H9 (cell line): ENCODE results near the gene ZNF569. TPM values are rescaled to one million over a fixed set of nuclear protein-coding genes. Genes with fewer than 3 reads are reported as not detected.

Experiments
- DNase-seq: peaks from one replicate; pipeline ENCODE4 v3.0.0-alpha.2; 2017
- H2AFZ ChIP-seq: one replicate; pipeline ENCODE4 v1.6.1; 2013; ENCODE audit warnings: mild to moderate bottlenecking, low read length, control low read depth, moderate library complexity
- H2AK5ac ChIP-seq: 2 replicates; pipeline ENCODE4 v1.6.1; 2013; ENCODE audit warnings: low read length, control low read depth, mixed read lengths; ENCODE audit not compliant: insufficient read length
- H2BK120ac ChIP-seq: one replicate; pipeline ENCODE4 v1.6.1; 2013; ENCODE audit warnings: low read depth, mild to moderate bottlenecking, low read length, control low read depth, inconsistent platforms; ENCODE audit not compliant: poor library complexity, severe bottlenecking
- H2BK12ac ChIP-seq: 2 replicates; pipeline ENCODE4 v1.6.1; 2013; ENCODE audit warnings: low read length, control low read depth, mixed read lengths, low read depth; ENCODE audit not compliant: insufficient read length
- H2BK15ac ChIP-seq: 2 replicates; pipeline ENCODE4 v1.6.1; 2013; ENCODE audit warnings: low read depth, low read length, control low read depth
- H2BK20ac ChIP-seq: one replicate; pipeline ENCODE4 v1.6.1; 2013; ENCODE audit warnings: low read depth, mild to moderate bottlenecking, low read length, control low read depth, inconsistent platforms; ENCODE audit not compliant: poor library complexity, severe bottlenecking
- H2BK5ac ChIP-seq: 2 replicates; pipeline ENCODE4 v1.6.1; 2013; ENCODE audit warnings: low read length, control low read depth, mixed read lengths; ENCODE audit not compliant: insufficient read length
- H3K14ac ChIP-seq: 2 replicates; pipeline ENCODE4 v1.6.1; 2013; ENCODE audit warnings: low read length, control low read depth; ENCODE audit not compliant: insufficient read depth
- H3K18ac ChIP-seq: 2 replicates; pipeline ENCODE4 v1.6.1; 2013; ENCODE audit warnings: low read depth, mild to moderate bottlenecking, mixed read lengths, low read length, control low read depth; ENCODE audit not compliant: insufficient read length
- H3K23ac ChIP-seq: 2 replicates; pipeline ENCODE4 v1.6.1; 2013; ENCODE audit warnings: low read length, control low read depth, mixed read lengths, low read depth; ENCODE audit not compliant: insufficient read length
- H3K23me2 ChIP-seq: 2 replicates; pipeline ENCODE4 v1.6.1; 2013; ENCODE audit warnings: low read depth, mild to moderate bottlenecking, mixed read lengths, low read length, control low read depth; ENCODE audit not compliant: insufficient read length, poor library complexity, severe bottlenecking
- H3K27ac ChIP-seq: 2 replicates; pipeline ENCODE4 v1.5.1; 2013; ENCODE audit warnings: low read length, control low read depth, mixed read lengths, low read depth; ENCODE audit not compliant: insufficient read length
- H3K27me3 ChIP-seq: 2 replicates; pipeline ENCODE4 v1.6.1; 2013; ENCODE audit warnings: low read length, control low read depth, inconsistent platforms; ENCODE audit not compliant: insufficient read depth
- H3K4ac ChIP-seq: 2 replicates; pipeline ENCODE4 v1.6.1; 2013; ENCODE audit warnings: low read depth, mild to moderate bottlenecking, control low read depth, inconsistent platforms, low read length, moderate library complexity
- H3K4me1 ChIP-seq: 2 replicates; pipeline ENCODE4 v1.6.1; 2013; ENCODE audit warnings: low read length, control low read depth, inconsistent platforms; ENCODE audit not compliant: insufficient read depth
- H3K4me2 ChIP-seq: 2 replicates; pipeline ENCODE4 v1.6.1; 2013; ENCODE audit warnings: low read length, control low read depth, mixed read lengths; ENCODE audit not compliant: insufficient read length, insufficient read depth
- H3K56ac ChIP-seq: 2 replicates; pipeline ENCODE4 v1.6.1; 2013; ENCODE audit warnings: low read depth, mild to moderate bottlenecking, mixed read lengths, low read length, control low read depth; ENCODE audit not compliant: insufficient read length
- H3K79me1 ChIP-seq: 2 replicates; pipeline ENCODE4 v1.6.1; 2013; ENCODE audit warnings: low read depth, mild to moderate bottlenecking, moderate library complexity, low read length, control low read depth, inconsistent platforms; ENCODE audit not compliant: insufficient read depth, poor library complexity, severe bottlenecking
- H3K79me2 ChIP-seq: 2 replicates; pipeline ENCODE4 v1.6.1; 2013; ENCODE audit warnings: low read length, control low read depth, inconsistent platforms; ENCODE audit not compliant: insufficient read depth
- H3K9ac ChIP-seq: 2 replicates; pipeline ENCODE4 v1.6.1; 2013; ENCODE audit warnings: low read length, control low read depth, mixed read lengths; ENCODE audit not compliant: insufficient read length; ENCODE audit errors: extremely low read depth
- H3K9me3 ChIP-seq: one replicate; pipeline ENCODE4 v1.6.1; 2013; ENCODE audit warnings: low read depth, low read length, inconsistent platforms; ENCODE audit not compliant: control insufficient read depth
- H3T11ph ChIP-seq: one replicate; pipeline ENCODE4 v1.6.1; 2013; ENCODE audit warnings: mild to moderate bottlenecking, low read length, control low read depth, inconsistent platforms
- H4K20me1 ChIP-seq: one replicate; pipeline ENCODE4 v1.6.1; 2013; ENCODE audit not compliant: control insufficient read depth, insufficient read length, insufficient read depth
- H4K5ac ChIP-seq: 2 replicates; pipeline ENCODE4 v1.6.1; 2013; ENCODE audit warnings: low read depth, mild to moderate bottlenecking, mixed read lengths, low read length, control low read depth; ENCODE audit not compliant: insufficient read length
- H4K8ac ChIP-seq: replicated peaks from 2 replicates; pipeline ENCODE4 v1.6.1; 2013; ENCODE audit warnings: low read length, control low read depth, mixed read lengths, low read depth; ENCODE audit not compliant: insufficient read length
- H4K91ac ChIP-seq: 2 replicates; pipeline ENCODE4 v1.6.1; 2013; ENCODE audit warnings: low read depth, mild to moderate bottlenecking, moderate library complexity, mixed read lengths, low read length, control low read depth; ENCODE audit not compliant: insufficient read length
- H3K27ac Mint-ChIP-seq, 3 experiments: 2 replicates in 2 of 3; 3 replicates in 1 of 3; pipeline ENCODE4 v1.8.0; 2020 to 2021; ENCODE audit warnings: mixed read lengths in 3 of 3, mild to moderate bottlenecking in 1 of 3, moderate library complexity in 1 of 3
- H3K27me3 Mint-ChIP-seq: 2 replicates; pipeline ENCODE4 v1.8.0; 2021; ENCODE audit warnings: low read depth, mild to moderate bottlenecking, moderate library complexity, mixed read lengths
- H3K36me3 Mint-ChIP-seq, 3 experiments: 2 replicates in 2 of 3; 3 replicates in 1 of 3; pipeline ENCODE4 v1.8.0; 2020 to 2021; ENCODE audit warnings: low read depth in 3 of 3, mixed read lengths in 3 of 3; ENCODE audit not compliant: insufficient read depth in 1 of 3
- H3K4me1 Mint-ChIP-seq, 2 experiments: 2 replicates each; pipeline ENCODE4 v1.8.0; 2020; ENCODE audit warnings: mixed read lengths in 2 of 2
- H3K4me3 Mint-ChIP-seq, 2 experiments: 2 replicates in 1 of 2; 3 replicates in 1 of 2; pipeline ENCODE4 v1.8.0; 2020 to 2021; ENCODE audit warnings: mild to moderate bottlenecking in 2 of 2, mixed read lengths in 2 of 2, moderate library complexity in 1 of 2
- H3K9me3 Mint-ChIP-seq, 2 experiments: 2 replicates in 1 of 2; 3 replicates in 1 of 2; pipeline ENCODE4 v1.8.0; 2020; ENCODE audit warnings: mild to moderate bottlenecking in 2 of 2, mixed read lengths in 2 of 2, moderate library complexity in 1 of 2
- CTCF ChIP-seq: fragments of 200-600 bp; sonication (generic); conservative IDR thresholded peaks from 3 replicates; pipeline ENCODE4 v1.8.0; 2021; ENCODE audit warnings: antibody characterized with exemption, mild to moderate bottlenecking
- WGBS: extraction: QIAGEN DNeasy Blood & Tissue Kit; methylation state at CpG from one replicate; pipeline ENCODE4 v1.1.7; 2013; ENCODE audit warnings: missing lambda C conversion rate, low lambda C conversion rate, mixed read lengths; ENCODE audit not compliant: insufficient read length; ENCODE audit errors: extremely low coverage; 5-methylcytosine and 5-hydroxymethylcytosine counted together
- total RNA-seq: library from RNA; stranded (reverse); gene quantifications from 2 replicates; pipeline ENCODE4 v1.2.1, GENCODE V29; 2021

Gene ZNF569
- total RNA-seq, 1 experiment from 2014 or later = 14.2 TPM

DNA sequence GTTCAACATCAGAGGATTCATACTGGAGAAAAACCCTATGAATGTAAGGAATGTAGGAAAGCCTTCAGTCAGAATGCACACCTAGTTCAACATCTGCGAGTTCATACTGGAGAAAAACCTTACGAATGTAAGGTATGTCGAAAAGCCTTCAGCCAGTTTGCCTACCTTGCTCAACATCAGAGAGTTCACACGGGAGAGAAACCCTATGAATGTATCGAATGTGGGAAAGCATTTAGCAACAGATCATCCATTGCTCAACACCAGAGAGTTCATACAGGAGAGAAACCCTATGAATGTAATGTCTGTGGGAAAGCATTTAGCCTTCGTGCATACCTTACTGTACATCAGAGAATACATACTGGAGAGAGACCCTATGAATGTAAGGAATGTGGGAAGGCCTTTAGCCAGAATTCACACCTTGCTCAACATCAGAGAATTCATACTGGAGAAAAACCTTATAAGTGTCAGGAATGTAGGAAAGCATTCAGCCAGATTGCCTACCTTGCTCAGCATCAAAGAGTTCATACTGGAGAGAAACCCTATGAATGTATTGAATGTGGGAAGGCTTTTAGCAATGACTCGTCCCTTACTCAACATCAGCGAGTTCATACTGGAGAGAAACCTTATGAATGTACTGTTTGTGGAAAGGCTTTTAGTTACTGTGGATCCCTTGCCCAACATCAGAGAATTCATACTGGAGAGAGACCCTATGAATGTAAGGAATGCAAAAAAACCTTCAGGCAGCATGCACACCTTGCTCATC lies 17.3 kb upstream of the ZNF569 start:
- Histone ChIP-seq H3K4me1 (no peaks in the 10 kb centered on the region), H2AFZ (no peak overlapping the region), H3K9me3 (peaks cover 54% of the 10 kb centered on the region), H3K18ac (no peak overlapping the region), H2BK12ac (no peak overlapping the region), H2BK20ac (no peak overlapping the region), H4K91ac (no peak overlapping the region), H3K27ac (no peak overlapping the region), H3K79me2 (no peaks in the 10 kb centered on the region), H3T11ph (no peak overlapping the region), H4K5ac (no peak overlapping the region), H2BK120ac (no peak overlapping the region), H3K79me1 (no peaks in the 10 kb centered on the region), H3K14ac (no peak overlapping the region), H2BK15ac (no peak overlapping the region), H2AK5ac (no peak overlapping the region), H3K27me3 (no peaks in the 10 kb centered on the region), H3K4me2 (no peak overlapping the region), H3K23ac (no peak overlapping the region), H3K23me2 (no peaks in the 10 kb centered on the region), H2BK5ac (no peak overlapping the region), H3K4ac (no peak overlapping the region), H4K20me1 (no peaks in the 10 kb centered on the region), H4K8ac (no peak overlapping the region), H3K9ac (no peak overlapping the region), H3K56ac (no peak overlapping the region)
- WGBS = no CpG with 5 or more reads among the region's 8 CpGs
- peaks cover 88 to 90% of the 10 kb centered on the region in 2 experiments for H3K9me3 Mint-ChIP-seq
- DNase-seq = no peak
- H3K27ac Mint-ChIP-seq = no peak overlapping the region
- H3K4me3 Mint-ChIP-seq = no peak overlapping the region
- TF ChIP-seq CTCF = no peak
- H3K4me1 Mint-ChIP-seq = no peaks in the 10 kb centered on the region
- peaks cover 53 to 67% (median 66%) of the 10 kb centered on the region in 3 experiments for H3K36me3 Mint-ChIP-seq
- peaks cover 2% of the 10 kb centered on the region; the same call in 1 of the 2 replicates for H3K27me3 Mint-ChIP-seq
